ENCODE data around the gene FOXD1.

DNA sequence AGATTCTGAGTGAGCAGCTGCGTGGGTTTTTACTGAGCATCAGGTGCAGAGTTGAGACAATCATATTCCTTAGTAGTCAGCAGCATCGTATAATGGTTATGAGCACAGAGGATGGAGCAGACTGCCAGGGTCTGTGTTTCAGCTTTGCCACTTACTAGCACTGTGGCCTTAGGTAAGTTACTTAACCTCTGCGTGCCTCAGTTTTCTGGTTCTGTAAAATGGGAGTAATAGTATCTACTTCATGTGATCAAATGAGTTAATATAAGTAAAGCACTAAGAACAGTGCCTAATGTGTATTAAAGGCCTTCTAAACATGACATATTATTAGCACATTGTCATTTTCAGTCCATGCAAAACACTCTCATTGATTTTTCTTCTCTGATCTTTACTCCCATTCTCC is 44.8 kb upstream of the FOXD1 start:
- TF ChIP-seq, protein P1, sequence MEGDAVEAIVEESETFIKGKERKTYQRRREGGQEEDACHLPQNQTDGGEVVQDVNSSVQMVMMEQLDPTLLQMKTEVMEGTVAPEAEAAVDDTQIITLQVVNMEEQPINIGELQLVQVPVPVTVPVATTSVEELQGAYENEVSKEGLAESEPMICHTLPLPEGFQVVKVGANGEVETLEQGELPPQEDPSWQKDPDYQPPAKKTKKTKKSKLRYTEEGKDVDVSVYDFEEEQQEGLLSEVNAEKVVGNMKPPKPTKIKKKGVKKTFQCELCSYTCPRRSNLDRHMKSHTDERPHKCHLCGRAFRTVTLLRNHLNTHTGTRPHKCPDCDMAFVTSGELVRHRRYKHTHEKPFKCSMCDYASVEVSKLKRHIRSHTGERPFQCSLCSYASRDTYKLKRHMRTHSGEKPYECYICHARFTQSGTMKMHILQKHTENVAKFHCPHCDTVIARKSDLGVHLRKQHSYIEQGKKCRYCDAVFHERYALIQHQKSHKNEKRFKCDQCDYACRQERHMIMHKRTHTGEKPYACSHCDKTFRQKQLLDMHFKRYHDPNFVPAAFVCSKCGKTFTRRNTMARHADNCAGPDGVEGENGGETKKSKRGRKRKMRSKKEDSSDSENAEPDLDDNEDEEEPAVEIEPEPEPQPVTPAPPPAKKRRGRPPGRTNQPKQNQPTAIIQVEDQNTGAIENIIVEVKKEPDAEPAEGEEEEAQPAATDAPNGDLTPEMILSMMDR (IDR thresholded peaks at IDR 0.05 in 4 of 5, conservative IDR thresholded peaks at IDR 0.05 in 1 of 5), result no peak
- TF ChIP-seq POLR2A (IDR thresholded peaks at IDR 0.05), result no peak
